HUES6 (cell line): ENCODE data around the gene IL4I1.

Experiments used
- H3K27ac ChIP-seq: 2 replicates; pipeline ENCODE4 v1.7.0; 2013; ENCODE audit warnings: low read depth, mild to moderate bottlenecking, low read length, inconsistent platforms
- H3K27me3 ChIP-seq: 2 replicates; pipeline ENCODE4 v1.6.1; 2013; ENCODE audit warnings: low read length; ENCODE audit not compliant: control insufficient read depth, insufficient read depth
- H3K36me3 ChIP-seq: 2 replicates; pipeline ENCODE4 v1.6.1; 2013; ENCODE audit warnings: low read length; ENCODE audit not compliant: control insufficient read depth, insufficient read depth
- H3K4me1 ChIP-seq: 2 replicates; pipeline ENCODE4 v1.6.1; 2013; ENCODE audit warnings: low read length; ENCODE audit not compliant: control insufficient read depth, insufficient read depth
- H3K4me3 ChIP-seq: 2 replicates; pipeline ENCODE4 v1.5.1; 2013; ENCODE audit warnings: low read depth, low read length
- H3K9ac ChIP-seq: one replicate; pipeline ENCODE4 v1.6.1; 2013; ENCODE audit warnings: mild to moderate bottlenecking, low read length
- H3K9me3 ChIP-seq: 2 replicates; pipeline ENCODE4 v1.6.1; 2013; ENCODE audit warnings: low read depth, low read length; ENCODE audit not compliant: control insufficient read depth, insufficient read depth

IL4I1 gene

GRCh38 chr19:49843265-49843664, 53.4 kb downstream of the IL4I1 start:
- Histone ChIP-seq H3K27me3 (no peaks in the 10 kb centered on the region), H3K4me3 (no peak overlapping the region), H3K36me3 (peaks cover 27% of the 10 kb centered on the region), H3K9me3 (no peaks in the 10 kb centered on the region), H3K4me1 (no peaks in the 10 kb centered on the region), H3K27ac (no peak overlapping the region), H3K9ac (no peak overlapping the region)

GRCh38 chr19:49840736-49841249, 55.9 kb downstream of the IL4I1 start:
- H3K27me3 ChIP-seq, result no peaks in the 10 kb centered on the region
- H3K9me3 ChIP-seq, result no peaks in the 10 kb centered on the region
- H3K36me3 ChIP-seq, result peaks cover 49% of the 10 kb centered on the region
- no peak overlapping the region for H3K9ac ChIP-seq
- H3K4me1 ChIP-seq, result no peaks in the 10 kb centered on the region
- no peak overlapping the region for H3K4me3 ChIP-seq
- H3K27ac ChIP-seq, result no peak overlapping the region

GRCh38 chr19:49840321-49840720, 56.4 kb downstream of the IL4I1 start:
- no peak overlapping the region for H3K9ac ChIP-seq
- H3K27me3 ChIP-seq, result no peaks in the 10 kb centered on the region
- no peaks in the 10 kb centered on the region for H3K9me3 ChIP-seq
- H3K36me3 ChIP-seq, result peaks cover 54% of the 10 kb centered on the region
- no peak overlapping the region for H3K27ac ChIP-seq
- H3K4me3 ChIP-seq, result no peak overlapping the region
- no peaks in the 10 kb centered on the region for H3K4me1 ChIP-seq

- no peaks in the 10 kb centered on the region for H3K9me3 ChIP-seq
- H3K27me3 ChIP-seq, result no peaks in the 10 kb centered on the region
- no peak overlapping the region for H3K9ac ChIP-seq
- peaks cover 60% of the 10 kb centered on the region for H3K36me3 ChIP-seq
- H3K4me1 ChIP-seq, result no peaks in the 10 kb centered on the region
- no peak overlapping the region for H3K27ac ChIP-seq
- H3K4me3 ChIP-seq, result no peak overlapping the region
Measured at GRCh38 chr19:49839713-49840112, 57.0 kb downstream of the IL4I1 start.
